Suprapubic skin (tissue), 4 donors: Measurements from ENCODE around the gene PACRG.

Experiments
- EP300 ChIP-seq: sonication (generic); formaldehyde crosslinking; IDR thresholded peaks from one replicate; pipeline ENCODE4 v1.6.1; 2017; ENCODE audit warnings: antibody characterized with exemption
- POLR2AphosphoS5 ChIP-seq, 3 donors: sonication (generic); formaldehyde crosslinking; IDR thresholded peaks; one replicate each; pipeline ENCODE4 v1.6.1; 2017; ENCODE audit warnings: antibody characterized with exemption in 3 of 3
- TF ChIP-seq, protein P1 (sequence below), 2 donors: fragments of 200-600 bp in 1 of 2; fragments of 450-650 bp in 1 of 2; sonication (generic) in 1 of 2; IDR thresholded peaks; one replicate each; pipeline ENCODE4 v1.5.1; 2016 to 2019; ENCODE audit warnings: antibody characterized with exemption in 2 of 2, mild to moderate bottlenecking in 1 of 2, moderate library complexity in 1 of 2

DNA sequence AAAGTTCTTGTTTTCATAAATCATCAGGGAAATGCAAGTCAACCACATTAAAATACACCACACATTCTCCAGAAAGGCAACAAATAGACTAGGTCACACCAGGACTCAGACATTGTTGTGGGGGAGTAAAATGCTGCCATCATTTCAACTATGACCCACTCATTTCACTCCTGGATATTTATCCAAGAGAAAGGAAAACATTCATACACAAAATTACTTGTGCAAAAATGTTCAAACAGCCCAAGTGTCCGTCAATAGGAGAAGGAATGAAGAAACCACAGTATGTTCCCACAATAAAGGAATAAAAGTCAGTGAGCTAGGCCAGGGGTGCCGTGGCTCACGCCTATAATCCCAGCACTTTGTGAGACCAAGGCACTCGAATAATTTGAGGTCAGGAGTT, 605.3 kb downstream of the PACRG start:
- TF ChIP-seq EP300 = no peak
- no peak for TF ChIP-seq POLR2AphosphoS5 (IDR thresholded peaks at IDR 0.05)
- TF ChIP-seq, protein P1, sequence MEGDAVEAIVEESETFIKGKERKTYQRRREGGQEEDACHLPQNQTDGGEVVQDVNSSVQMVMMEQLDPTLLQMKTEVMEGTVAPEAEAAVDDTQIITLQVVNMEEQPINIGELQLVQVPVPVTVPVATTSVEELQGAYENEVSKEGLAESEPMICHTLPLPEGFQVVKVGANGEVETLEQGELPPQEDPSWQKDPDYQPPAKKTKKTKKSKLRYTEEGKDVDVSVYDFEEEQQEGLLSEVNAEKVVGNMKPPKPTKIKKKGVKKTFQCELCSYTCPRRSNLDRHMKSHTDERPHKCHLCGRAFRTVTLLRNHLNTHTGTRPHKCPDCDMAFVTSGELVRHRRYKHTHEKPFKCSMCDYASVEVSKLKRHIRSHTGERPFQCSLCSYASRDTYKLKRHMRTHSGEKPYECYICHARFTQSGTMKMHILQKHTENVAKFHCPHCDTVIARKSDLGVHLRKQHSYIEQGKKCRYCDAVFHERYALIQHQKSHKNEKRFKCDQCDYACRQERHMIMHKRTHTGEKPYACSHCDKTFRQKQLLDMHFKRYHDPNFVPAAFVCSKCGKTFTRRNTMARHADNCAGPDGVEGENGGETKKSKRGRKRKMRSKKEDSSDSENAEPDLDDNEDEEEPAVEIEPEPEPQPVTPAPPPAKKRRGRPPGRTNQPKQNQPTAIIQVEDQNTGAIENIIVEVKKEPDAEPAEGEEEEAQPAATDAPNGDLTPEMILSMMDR (IDR thresholded peaks at IDR 0.05) = no peak
